Activated naive CD8-positive, alpha-beta T cell treated with anti-CD3 and anti-CD28 coated beads, Interleukin-2, amount 50 U/mL, for 24 hours (primary cell): ENCODE results near the gene NUDT15.

Experiments
- ATAC-seq: fragments of 150-1000 bp; cut with Tn5 transposase; one replicate; pipeline ENCODE4 v1.10.0; 2021
- DNase-seq: peaks from one replicate; pipeline ENCODE4 v3.0.0; 2021
- H3K27ac Mint-ChIP-seq: one replicate; pipeline ENCODE4 v1.8.0; 2021; ENCODE audit warnings: mild to moderate bottlenecking, mixed read lengths
- H3K27me3 Mint-ChIP-seq: one replicate; pipeline ENCODE4 v1.8.0; 2021; ENCODE audit warnings: mixed read lengths
- H3K36me3 Mint-ChIP-seq: one replicate; pipeline ENCODE4 v1.8.0; 2021; ENCODE audit warnings: low read depth, mixed read lengths
- H3K4me1 Mint-ChIP-seq: one replicate; pipeline ENCODE4 v1.8.0; 2021; ENCODE audit warnings: mixed read lengths
- H3K4me3 Mint-ChIP-seq: one replicate; pipeline ENCODE4 v1.8.0; 2021; ENCODE audit warnings: mild to moderate bottlenecking, moderate library complexity, mixed read lengths
- H3K9me3 Mint-ChIP-seq: one replicate; pipeline ENCODE4 v1.8.0; 2021; ENCODE audit warnings: mixed read lengths

Gene NUDT15

GRCh38 chr13:48066310-48066989, 28.9 kb downstream of the NUDT15 start:
- Mint-ChIP-seq H3K27ac (peak overlapping the region; percentile 60), H3K36me3 (peaks cover 54% of the 10 kb centered on the region), H3K4me1 (peaks cover 4% of the 10 kb centered on the region), H3K9me3 (peaks cover 5% of the 10 kb centered on the region), H3K4me3 (no peak overlapping the region), H3K27me3 (no peaks in the 10 kb centered on the region)
- DNase-seq (peak; percentile 18), ATAC-seq (peak; percentile 61)

GRCh38 chr13:48068036-48068435, 30.5 kb downstream of the NUDT15 start:
- H3K27ac Mint-ChIP-seq, result no peak overlapping the region
- H3K36me3 Mint-ChIP-seq, result peaks cover 70% of the 10 kb centered on the region
- ATAC-seq (no peak), DNase-seq (no peak)
- no peaks in the 10 kb centered on the region for H3K27me3 Mint-ChIP-seq
- H3K9me3 Mint-ChIP-seq, result peaks cover 5% of the 10 kb centered on the region
- peaks cover 4% of the 10 kb centered on the region for H3K4me1 Mint-ChIP-seq
- no peak overlapping the region for H3K4me3 Mint-ChIP-seq

GRCh38 chr13:48068952-48069351, 31.4 kb downstream of the NUDT15 start:
- DNase-seq (no peak), ATAC-seq (no peak)
- Mint-ChIP-seq H3K4me3 (no peak overlapping the region), H3K27me3 (no peaks in the 10 kb centered on the region), H3K36me3 (peaks cover 78% of the 10 kb centered on the region), H3K27ac (no peak overlapping the region), H3K4me1 (peaks cover 4% of the 10 kb centered on the region), H3K9me3 (peaks cover 5% of the 10 kb centered on the region)

GRCh38 chr13:48069573-48069972, 32.0 kb downstream of the NUDT15 start:
- no peak overlapping the region for H3K27ac Mint-ChIP-seq

GRCh38 chr13:48070942-48071341, 33.4 kb downstream of the NUDT15 start:
- Mint-ChIP-seq H3K27me3 (no peaks in the 10 kb centered on the region), H3K36me3 (peaks cover 93% of the 10 kb centered on the region), H3K9me3 (peaks cover 5% of the 10 kb centered on the region), H3K27ac (no peak overlapping the region), H3K4me3 (no peak overlapping the region), H3K4me1 (peaks cover 4% of the 10 kb centered on the region)
- no peak for ATAC-seq
- no peak for DNase-seq

More at GRCh38 chr13:48069573-48069972, 32.0 kb downstream of the NUDT15 start:
- DNase-seq, result no peak
- no peaks in the 10 kb centered on the region for H3K27me3 Mint-ChIP-seq
- H3K4me3 Mint-ChIP-seq, result no peak overlapping the region
- peaks cover 5% of the 10 kb centered on the region for H3K9me3 Mint-ChIP-seq
- no peak for ATAC-seq
- peaks cover 4% of the 10 kb centered on the region for H3K4me1 Mint-ChIP-seq
- peaks cover 81% of the 10 kb centered on the region for H3K36me3 Mint-ChIP-seq

GRCh38 chr13:48072304-48072703, 34.8 kb downstream of the NUDT15 start:
- H3K9me3 Mint-ChIP-seq, result peaks cover 5% of the 10 kb centered on the region
- H3K27ac Mint-ChIP-seq, result no peak overlapping the region
- DNase-seq (no peak), ATAC-seq (no peak)
- H3K4me3 Mint-ChIP-seq, result no peak overlapping the region
- no peaks in the 10 kb centered on the region for H3K27me3 Mint-ChIP-seq
- H3K4me1 Mint-ChIP-seq, result peaks cover 2% of the 10 kb centered on the region
- H3K36me3 Mint-ChIP-seq, result peaks cover 92% of the 10 kb centered on the region

- Mint-ChIP-seq H3K4me3 (no peak overlapping the region), H3K27me3 (no peaks in the 10 kb centered on the region), H3K36me3 (peaks cover 88% of the 10 kb centered on the region), H3K9me3 (peaks cover 5% of the 10 kb centered on the region), H3K4me1 (no peaks in the 10 kb centered on the region), H3K27ac (no peak overlapping the region)
- DNase-seq (no peak), ATAC-seq (no peak)
These were observed 35.3 kb downstream of the NUDT15 start for GRCh38 chr13:48072787-48073186.

GRCh38 chr13:48074006-48074405, 36.5 kb downstream of the NUDT15 start:
- Mint-ChIP-seq H3K27ac (no peak overlapping the region), H3K4me1 (peaks cover 7% of the 10 kb centered on the region), H3K36me3 (peaks cover 90% of the 10 kb centered on the region), H3K4me3 (no peak overlapping the region), H3K27me3 (no peaks in the 10 kb centered on the region), H3K9me3 (peaks cover 5% of the 10 kb centered on the region)
- DNase-seq (no peak), ATAC-seq (no peak)

GRCh38 chr13:48078251-48078656, 40.7 kb downstream of the NUDT15 start:
- Mint-ChIP-seq H3K9me3 (no peaks in the 10 kb centered on the region), H3K36me3 (peaks cover 74% of the 10 kb centered on the region), H3K4me3 (no peak overlapping the region), H3K27ac (no peak overlapping the region), H3K27me3 (no peaks in the 10 kb centered on the region), H3K4me1 (peaks cover 7% of the 10 kb centered on the region)
- DNase-seq (peak; percentile 16), ATAC-seq (peak; percentile 82)

- H3K9me3 Mint-ChIP-seq, result no peaks in the 10 kb centered on the region
- H3K36me3 Mint-ChIP-seq, result peaks cover 55% of the 10 kb centered on the region
- H3K27ac Mint-ChIP-seq, result no peak overlapping the region
- DNase-seq (no peak), ATAC-seq (no peak)
- H3K27me3 Mint-ChIP-seq, result no peaks in the 10 kb centered on the region
- H3K4me1 Mint-ChIP-seq, result peaks cover 7% of the 10 kb centered on the region
- no peak overlapping the region for H3K4me3 Mint-ChIP-seq
These were observed 44.2 kb downstream of the NUDT15 start for GRCh38 chr13:48081739-48082138.

- no peak for ATAC-seq
- Mint-ChIP-seq H3K27ac (no peak overlapping the region), H3K9me3 (no peaks in the 10 kb centered on the region), H3K4me1 (peaks cover 11% of the 10 kb centered on the region), H3K36me3 (peaks cover 26% of the 10 kb centered on the region), H3K4me3 (no peak overlapping the region), H3K27me3 (no peaks in the 10 kb centered on the region)
- DNase-seq, result no peak
These were observed 48.7 kb downstream of the NUDT15 start for GRCh38 chr13:48086272-48086671.

GRCh38 chr13:48093588-48093987, 56.1 kb downstream of the NUDT15 start:
- Mint-ChIP-seq H3K4me3 (peak overlapping the region; percentile 95), H3K9me3 (no peaks in the 10 kb centered on the region), H3K27me3 (no peaks in the 10 kb centered on the region), H3K36me3 (peaks cover 11% of the 10 kb centered on the region), H3K27ac (peak overlapping the region; percentile 96), H3K4me1 (peaks cover 48% of the 10 kb centered on the region)
- DNase-seq (no peak), ATAC-seq (no peak)

GRCh38 chr13:48094404-48094780, 56.9 kb downstream of the NUDT15 start:
- Mint-ChIP-seq H3K36me3 (peaks cover 11% of the 10 kb centered on the region), H3K4me1 (peaks cover 48% of the 10 kb centered on the region), H3K27ac (peak overlapping the region; percentile 96), H3K27me3 (peaks cover 4% of the 10 kb centered on the region), H3K4me3 (peak overlapping the region; percentile 95), H3K9me3 (no peaks in the 10 kb centered on the region)
- ATAC-seq (no peak), DNase-seq (peak; percentile 16)

GRCh38 chr13:48094781-48095502, 57.4 kb downstream of the NUDT15 start, which contains the start of gene MED4:
MED4 (minus strand) TSS chr13:48095104; CDS start chr13:48095078, 26 bp downstream.
- Mint-ChIP-seq H3K9me3 (no peaks in the 10 kb centered on the region), H3K27ac (peak within 1 kb of the TSS; percentile 96), H3K4me1 (peaks cover 45% of the 10 kb centered on the region), H3K36me3 (peaks cover 11% of the 10 kb centered on the region), H3K4me3 (peak within 1 kb of the TSS; percentile 95), H3K27me3 (peaks cover 4% of the 10 kb centered on the region)
- ATAC-seq (peak; percentile 91), DNase-seq (peak; percentile 99)

- H3K36me3 Mint-ChIP-seq, result peaks cover 9% of the 10 kb centered on the region
- peaks cover 4% of the 10 kb centered on the region for H3K27me3 Mint-ChIP-seq
- no peak overlapping the region for H3K27ac Mint-ChIP-seq
- H3K9me3 Mint-ChIP-seq, result no peaks in the 10 kb centered on the region
- no peak for DNase-seq
- H3K4me1 Mint-ChIP-seq, result peaks cover 33% of the 10 kb centered on the region
- no peak overlapping the region for H3K4me3 Mint-ChIP-seq
- ATAC-seq, result no peak
These were observed 59.1 kb downstream of the NUDT15 start for GRCh38 chr13:48096670-48097069.
